Measurements from ENCODE around the gene RNF31.

DNA sequence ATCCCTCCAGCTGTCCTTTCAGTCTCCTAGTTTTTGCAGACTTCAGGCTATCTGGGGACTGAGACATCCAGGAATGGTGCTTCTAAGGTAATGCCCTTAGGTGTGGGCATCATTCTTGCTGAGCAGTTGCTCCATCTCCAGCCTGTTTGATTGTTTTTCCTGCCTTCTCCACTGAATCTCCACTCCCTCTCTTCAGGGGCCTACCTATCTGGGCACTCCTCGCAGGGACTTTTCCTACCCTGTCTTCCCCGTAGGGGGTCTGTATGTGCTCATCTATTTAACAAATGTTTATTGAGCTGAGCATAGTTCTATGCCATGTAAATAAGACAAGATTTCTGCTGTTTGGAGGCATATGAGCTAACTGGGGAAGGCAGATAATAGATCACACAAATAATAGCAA is 14.3 kb upstream of the RNF31 start:
- TF ChIP-seq, protein P1, sequence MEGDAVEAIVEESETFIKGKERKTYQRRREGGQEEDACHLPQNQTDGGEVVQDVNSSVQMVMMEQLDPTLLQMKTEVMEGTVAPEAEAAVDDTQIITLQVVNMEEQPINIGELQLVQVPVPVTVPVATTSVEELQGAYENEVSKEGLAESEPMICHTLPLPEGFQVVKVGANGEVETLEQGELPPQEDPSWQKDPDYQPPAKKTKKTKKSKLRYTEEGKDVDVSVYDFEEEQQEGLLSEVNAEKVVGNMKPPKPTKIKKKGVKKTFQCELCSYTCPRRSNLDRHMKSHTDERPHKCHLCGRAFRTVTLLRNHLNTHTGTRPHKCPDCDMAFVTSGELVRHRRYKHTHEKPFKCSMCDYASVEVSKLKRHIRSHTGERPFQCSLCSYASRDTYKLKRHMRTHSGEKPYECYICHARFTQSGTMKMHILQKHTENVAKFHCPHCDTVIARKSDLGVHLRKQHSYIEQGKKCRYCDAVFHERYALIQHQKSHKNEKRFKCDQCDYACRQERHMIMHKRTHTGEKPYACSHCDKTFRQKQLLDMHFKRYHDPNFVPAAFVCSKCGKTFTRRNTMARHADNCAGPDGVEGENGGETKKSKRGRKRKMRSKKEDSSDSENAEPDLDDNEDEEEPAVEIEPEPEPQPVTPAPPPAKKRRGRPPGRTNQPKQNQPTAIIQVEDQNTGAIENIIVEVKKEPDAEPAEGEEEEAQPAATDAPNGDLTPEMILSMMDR (IDR thresholded peaks at IDR 0.05; ENCODE audit: insufficient read depth, low read depth, low read length), result no peak
- TF ChIP-seq EZH2 (IDR thresholded peaks at IDR 0.05; ENCODE audit: insufficient read depth, low read length), result no peak
